Testis (tissue), 3 donors: ENCODE measurements around the gene KRTAP4-16. TPM values are rescaled to one million over a fixed set of nuclear protein-coding genes. Genes with fewer than 3 reads are reported as not detected.

Experiments used
- DNase-seq: peaks from one replicate; pipeline ENCODE4 v3.0.0-alpha.2; 2019
- H3K27ac ChIP-seq, 2 donors: fragments of 200-600 bp; sonication (generic); one replicate each; pipeline ENCODE4 v1.5.1; 2019
- H3K27me3 ChIP-seq: fragments of 200-600 bp; sonication (generic); one replicate; pipeline ENCODE4 v1.5.1; 2019
- H3K36me3 ChIP-seq: fragments of 200-600 bp; sonication (generic); one replicate; pipeline ENCODE4 v1.5.1; 2017; ENCODE audit warnings: low read depth; ENCODE audit errors: missing control alignments
- H3K4me1 ChIP-seq: fragments of 200-600 bp; sonication (generic); one replicate; pipeline ENCODE4 v1.5.1; 2019
- H3K4me3 ChIP-seq, 2 donors: fragments of 200-600 bp; sonication (generic); one replicate each; pipeline ENCODE4 v1.5.1; 2017 to 2019
- H3K9me3 ChIP-seq: fragments of 200-600 bp; sonication (generic); one replicate; pipeline ENCODE4 v1.5.1; 2017
- POLR2A ChIP-seq: fragments of 450-650 bp; IDR thresholded peaks from one replicate; pipeline ENCODE4 v1.6.1; 2017; ENCODE audit warnings: antibody characterized with exemption, mild to moderate bottlenecking, moderate library complexity
- WGBS, 2 donors: methylation state at CpG; one replicate each; pipeline ENCODE4 v1.1.5; 2018; 5-methylcytosine and 5-hydroxymethylcytosine counted together
- intact Hi-C: fragments of 100-400 bp; cut with DNase I; formaldehyde crosslinking; loops from one replicate; pipeline ENCODE4 v1.15.1; 2023; ENCODE audit warnings: low total_unique reads
- polyA plus RNA-seq: library from polyadenylated mRNA; stranded (reverse); fragments of 350-450 nt; fragmentation: Illumina TruSeq; extraction: RNeasy Lipid Tissue Mini Kit (QIAGEN cat#74804); gene quantifications from one replicate; pipeline ENCODE4 v1.2.3, GENCODE V29; 2014; ENCODE audit warnings: low read depth, low replicate concordance; ENCODE audit not compliant: insufficient read depth
- total RNA-seq, 2 donors: library from RNA; depleted of rRNA; stranded (reverse); fragments of >200 nt; gene quantifications; one replicate each; pipeline ENCODE4 v1.2.3, GENCODE V29; 2016
- TF ChIP-seq, protein P1 (sequence below), 3 experiments: fragments of 450-650 bp in 2 of 3; fragments of 200-600 bp in 1 of 3; sonication (generic) in 1 of 3; IDR thresholded peaks; one replicate each; pipeline ENCODE4 v1.5.1; 2016 to 2019; ENCODE audit warnings: antibody characterized with exemption in 3 of 3, mild to moderate bottlenecking in 2 of 3, moderate library complexity in 1 of 3

The KRTAP4-16 gene
- total and polyA plus RNA-seq, 3 donors from 2014 or later, result not detected

DNA sequence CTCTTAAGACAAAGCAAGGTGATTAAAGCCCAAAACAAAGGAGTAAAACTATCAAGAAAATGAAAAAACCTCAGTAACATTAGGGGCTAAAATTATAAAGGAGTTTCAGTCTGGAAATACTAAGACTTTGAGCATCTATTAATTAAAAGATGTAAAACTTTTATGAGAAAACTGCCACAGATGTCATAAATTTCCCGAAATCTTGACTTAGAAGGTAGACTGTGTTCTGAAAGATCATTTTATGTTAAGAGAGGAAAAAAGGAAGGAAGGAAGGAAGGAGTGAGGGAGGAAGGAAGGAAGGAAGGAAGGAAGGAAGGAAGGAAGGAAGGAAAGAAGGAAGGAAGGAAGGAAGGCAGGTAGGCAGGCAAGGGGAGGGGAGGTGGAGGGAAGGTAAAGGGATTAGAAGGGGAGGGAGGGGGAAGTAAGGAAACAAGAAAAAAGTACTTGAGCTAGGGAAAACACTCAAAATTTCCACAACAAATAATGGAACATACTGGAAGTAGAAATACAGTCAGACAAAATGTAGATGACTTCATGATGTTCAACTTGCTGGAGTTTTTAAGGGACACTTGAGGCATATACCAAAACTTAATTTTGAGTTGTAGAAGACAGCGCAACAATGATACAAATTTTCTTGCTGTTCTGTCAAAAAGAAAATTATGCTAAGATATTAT, 45.7 kb upstream of the KRTAP4-16 start:
- TF ChIP-seq POLR2A, result no peak
- TF ChIP-seq, protein P1, sequence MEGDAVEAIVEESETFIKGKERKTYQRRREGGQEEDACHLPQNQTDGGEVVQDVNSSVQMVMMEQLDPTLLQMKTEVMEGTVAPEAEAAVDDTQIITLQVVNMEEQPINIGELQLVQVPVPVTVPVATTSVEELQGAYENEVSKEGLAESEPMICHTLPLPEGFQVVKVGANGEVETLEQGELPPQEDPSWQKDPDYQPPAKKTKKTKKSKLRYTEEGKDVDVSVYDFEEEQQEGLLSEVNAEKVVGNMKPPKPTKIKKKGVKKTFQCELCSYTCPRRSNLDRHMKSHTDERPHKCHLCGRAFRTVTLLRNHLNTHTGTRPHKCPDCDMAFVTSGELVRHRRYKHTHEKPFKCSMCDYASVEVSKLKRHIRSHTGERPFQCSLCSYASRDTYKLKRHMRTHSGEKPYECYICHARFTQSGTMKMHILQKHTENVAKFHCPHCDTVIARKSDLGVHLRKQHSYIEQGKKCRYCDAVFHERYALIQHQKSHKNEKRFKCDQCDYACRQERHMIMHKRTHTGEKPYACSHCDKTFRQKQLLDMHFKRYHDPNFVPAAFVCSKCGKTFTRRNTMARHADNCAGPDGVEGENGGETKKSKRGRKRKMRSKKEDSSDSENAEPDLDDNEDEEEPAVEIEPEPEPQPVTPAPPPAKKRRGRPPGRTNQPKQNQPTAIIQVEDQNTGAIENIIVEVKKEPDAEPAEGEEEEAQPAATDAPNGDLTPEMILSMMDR (IDR thresholded peaks at IDR 0.05), result no peak
- no peaks in the 10 kb centered on the region for H3K9me3 ChIP-seq
- H3K36me3 ChIP-seq, result no peaks in the 10 kb centered on the region
- no peaks in the 10 kb centered on the region for H3K4me1 ChIP-seq
- intact Hi-C loops, result no loop called here
- 93% methylated on average over 2 of the region's 2 CpGs for WGBS, 2 donors
- no peak overlapping the region for H3K27ac ChIP-seq
- no peak for DNase-seq
- no peak overlapping the region for H3K4me3 ChIP-seq
- H3K27me3 ChIP-seq, result no peaks in the 10 kb centered on the region

DNA sequence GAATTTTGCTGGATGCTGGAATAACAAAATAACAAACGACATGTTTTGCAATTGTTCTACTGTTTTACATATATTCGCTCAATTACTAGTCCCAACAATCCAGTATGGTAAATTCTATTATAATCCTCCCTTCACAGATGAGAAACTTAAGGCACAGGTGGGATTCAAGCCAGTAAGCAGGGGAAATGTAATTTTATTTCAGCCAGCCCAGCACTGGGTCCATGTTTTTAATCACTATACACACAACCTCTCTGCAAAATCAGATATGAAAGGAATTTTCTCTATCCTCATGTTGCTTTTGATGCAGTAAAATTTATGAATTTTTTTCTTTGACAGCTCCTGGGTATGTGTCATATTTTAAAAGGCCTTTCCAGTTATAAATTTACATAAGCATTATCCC, 43.3 kb upstream of the KRTAP4-16 start:
- no peak for TF ChIP-seq POLR2A
- TF ChIP-seq, protein P1 (IDR thresholded peaks at IDR 0.05), result no peak
- Histone ChIP-seq H3K27me3 (no peaks in the 10 kb centered on the region), H3K9me3 (no peaks in the 10 kb centered on the region), H3K4me3 (no peak overlapping the region), H3K4me1 (no peaks in the 10 kb centered on the region), H3K36me3 (no peaks in the 10 kb centered on the region), H3K27ac (no peak overlapping the region)
- intact Hi-C loops, result no loop called here
- no peak for DNase-seq
- WGBS, 2 donors, result 89 to 90% methylated on average over 2 of the region's 2 CpGs

DNA sequence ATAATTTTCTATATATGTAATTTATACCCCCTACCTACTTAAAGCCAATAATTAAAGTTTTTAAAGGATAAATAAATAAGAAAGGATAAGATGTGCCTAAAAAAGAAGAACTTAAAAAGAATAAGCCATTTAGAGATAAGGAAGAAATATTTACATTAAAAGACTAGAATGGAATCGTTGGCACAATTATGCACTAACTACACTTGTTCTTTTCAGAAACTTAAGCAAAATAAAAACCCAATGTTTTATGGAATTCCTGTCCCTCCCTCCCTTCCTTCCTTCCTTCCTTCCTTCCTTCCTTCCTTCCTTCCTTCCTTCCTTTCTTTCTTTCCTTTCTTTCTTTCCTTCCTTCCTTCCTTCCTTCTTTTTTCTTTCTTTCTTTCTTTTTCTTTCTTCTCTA, 42.8 kb upstream of the KRTAP4-16 start:
- Histone ChIP-seq H3K27me3 (no peaks in the 10 kb centered on the region), H3K4me3 (no peak overlapping the region), H3K9me3 (no peaks in the 10 kb centered on the region), H3K4me1 (no peaks in the 10 kb centered on the region), H3K36me3 (no peaks in the 10 kb centered on the region), H3K27ac (no peak overlapping the region)
- intact Hi-C loops, result no loop called here
- no peak for TF ChIP-seq POLR2A
- TF ChIP-seq, protein P1 (IDR thresholded peaks at IDR 0.05), result no peak
- whole genome bisulfite sequencing, 2 donors, result 84 to 93% methylated on average over 1 of the region's 1 CpG
- DNase-seq, result no peak

- H3K27ac ChIP-seq, result no peak overlapping the region
- intact Hi-C loops, result no loop called here
- no peaks in the 10 kb centered on the region for H3K36me3 ChIP-seq
- H3K9me3 ChIP-seq, result no peaks in the 10 kb centered on the region
- H3K4me3 ChIP-seq, result no peak overlapping the region
- H3K27me3 ChIP-seq, result no peaks in the 10 kb centered on the region
- no peaks in the 10 kb centered on the region for H3K4me1 ChIP-seq
- no peak for TF ChIP-seq POLR2A
- TF ChIP-seq, protein P1 (IDR thresholded peaks at IDR 0.05), result no peak
- no peak for DNase-seq
These were observed 39.4 kb upstream of the KRTAP4-16 start for GRCh38 chr17:41141361-41141760.
